ENCODE results near the gene CHCHD4. TPM values are rescaled to one million over a fixed set of nuclear protein-coding genes. Genes with fewer than 3 reads are reported as not detected.

CHCHD4 gene
- polyA plus RNA-seq, 2 of the 4 experiments (the other 2 are of a cell fraction): 37.3 to 48.8 TPM

GRCh38 chr3:14144423-14145075 is 19.9 kb upstream of the CHCHD4 start:
- FAIRE-seq (no peak), DNase-seq (ENCODE audit: low read depth in 1 of 2, low spot score in 1 of 2) (peak; percentile 95 to 98), ATAC-seq (peak; percentile 70 to 81)
- H3K4me3 ChIP-seq: peak overlapping the region; percentile 23; the same call in 1 of the 3 replicates
- WGBS (ENCODE audit: missing lambda C conversion rate): 15% methylated on average over 7 of the region's 7 CpGs
- ChIA-PET POLR2A (interaction anchor here (0.6 to 4.6 kb wide), 5 partner anchors 15 to 34 kb away, joined by 3 to 35 read pairs (median 6); partner anchors contain the start of genes CHCHD4, LSM3, TMEM43 and XPC), CTCF (interaction anchor here (0.6 to 2.3 kb wide), 10 partner anchors 10 to 487 kb away, joined by 3 to 14 read pairs (median 4); partner anchors contain the start of genes CHCHD4 and TMEM43)
- H3K27ac ChIP-seq: peak overlapping the region; percentile 76 to 88
- peak overlapping the region; percentile 81 for H3K4me2 ChIP-seq
- peaks cover 31% of the 10 kb centered on the region for H3K4me1 ChIP-seq
- TF ChIP-seq POLR2AphosphoS2 (conservative IDR thresholded peaks at IDR 0.05; ENCODE audit: low read length): 0 out of 2 replicates have a peak, but pooled peaks have one; percentile 62
- TF ChIP-seq JUNB (IDR thresholded peaks at IDR 0.05): peak; percentile 68
- no peak for TF ChIP-seq FOXS1 (CRISPR knock-in tag; IDR thresholded peaks at IDR 0.05)
- no peak for TF ChIP-seq HMGXB4 (CRISPR knock-in tag; IDR thresholded peaks at IDR 0.05; ENCODE audit: borderline replicate concordance)
- no peak for TF ChIP-seq MYC (IDR thresholded peaks at IDR 0.05; ENCODE audit: borderline replicate concordance, low read length)
- TF ChIP-seq ZFP36 (IDR thresholded peaks at IDR 0.05; ENCODE audit: borderline replicate concordance, partially characterized antibody): no peak
- no peak for TF ChIP-seq SMC3 (IDR thresholded peaks at IDR 0.05)
- peak in 1 of 2 experiments; percentile 55; a peak in 2 of 5 replicates for TF ChIP-seq JUN (IDR thresholded peaks at IDR 0.05)
- TF ChIP-seq FOSL2 (IDR thresholded peaks at IDR 0.05): peak; percentile 86
- peak; percentile 97 for TF ChIP-seq FOSL2 (CRISPR knock-in tag; IDR thresholded peaks at IDR 0.05)
- peak; percentile 76; the same call in 1 of the 2 replicates for TF ChIP-seq GATA3 (IDR thresholded peaks at IDR 0.05; ENCODE audit: borderline replicate concordance)
- peak; percentile 65 to 86 for TF ChIP-seq CEBPB (IDR thresholded peaks at IDR 0.05)
- H3K9me3 ChIP-seq: no peaks in the 10 kb centered on the region

- WGBS (ENCODE audit: missing lambda C conversion rate): 53% methylated on average over 7 of the region's 7 CpGs
- FAIRE-seq (peak; percentile 73), DNase-seq (ENCODE audit: low read depth in 1 of 2, low spot score in 1 of 2) (peak; percentile 64 to 69), ATAC-seq (peak; percentile 48 to 69)
- peak overlapping the region; percentile 76 to 88 for H3K27ac ChIP-seq
- TF ChIP-seq GATA3 (IDR thresholded peaks at IDR 0.05; ENCODE audit: borderline replicate concordance) (no peak), RCOR1 (IDR thresholded peaks at IDR 0.05; ENCODE audit: low read depth, low read length) (no peak), NPAS2 (CRISPR knock-in tag; IDR thresholded peaks at IDR 0.05; ENCODE audit: borderline replicate concordance) (no peak), ATOH8 (CRISPR knock-in tag; IDR thresholded peaks at IDR 0.05; ENCODE audit: low read depth) (no peak), KDM1A (IDR thresholded peaks at IDR 0.05; ENCODE audit: low read depth) (no peak), NFE2L2 (conservative IDR thresholded peaks at IDR 0.05; ENCODE audit: low read length) (no peak), RNF2 (IDR thresholded peaks at IDR 0.05; ENCODE audit: borderline replicate concordance, low read depth) (no peak), CEBPB (IDR thresholded peaks at IDR 0.05) (peak; percentile 67 to 83), CHD2 (IDR thresholded peaks at IDR 0.05; ENCODE audit: low read length, partially characterized antibody) (no peak), MAX (IDR thresholded peaks at IDR 0.05) (peak; percentile 60; the same call in 1 of the 2 replicates), KDM5A (IDR thresholded peaks at IDR 0.05) (no peak), CHD4 (IDR thresholded peaks at IDR 0.05; ENCODE audit: borderline replicate concordance) (no peak), SREBF2 (IDR thresholded peaks at IDR 0.05) (no peak), BHLHE40 (IDR thresholded peaks at IDR 0.05; ENCODE audit: low read depth, low read length) (no peak), FOSL2 (IDR thresholded peaks at IDR 0.05) (no peak), FOSL2 (CRISPR knock-in tag; IDR thresholded peaks at IDR 0.05) (peak; percentile 58), BCL3 (IDR thresholded peaks at IDR 0.05) (no peak), JUN (IDR thresholded peaks at IDR 0.05) (no peak)
- H3K4me2 ChIP-seq: peak overlapping the region; percentile 81
- CTCF ChIA-PET: interaction anchor here (1.1 to 1.7 kb wide), 7 partner anchors 13 to 60 kb away, joined by 3 to 6 read pairs (median 5); no protein-coding TSS in a partner anchor
- no peaks in the 10 kb centered on the region for H3K9me3 ChIP-seq
- peaks cover 31% of the 10 kb centered on the region for H3K4me1 ChIP-seq
- POLR2A ChIA-PET: interaction anchor here (0.9 to 4.6 kb wide), 4 partner anchors 18 to 35 kb away, joined by 3 to 35 read pairs (median 18); partner anchors contain the start of genes CHCHD4, LSM3, TMEM43 and XPC
- peak overlapping the region; percentile 23; the same call in 1 of the 3 replicates for H3K4me3 ChIP-seq
These were observed 18.9 kb upstream of the CHCHD4 start for GRCh38 chr3:14143271-14144225.
